Measurements from ENCODE around the gene APEX2.

DNA sequence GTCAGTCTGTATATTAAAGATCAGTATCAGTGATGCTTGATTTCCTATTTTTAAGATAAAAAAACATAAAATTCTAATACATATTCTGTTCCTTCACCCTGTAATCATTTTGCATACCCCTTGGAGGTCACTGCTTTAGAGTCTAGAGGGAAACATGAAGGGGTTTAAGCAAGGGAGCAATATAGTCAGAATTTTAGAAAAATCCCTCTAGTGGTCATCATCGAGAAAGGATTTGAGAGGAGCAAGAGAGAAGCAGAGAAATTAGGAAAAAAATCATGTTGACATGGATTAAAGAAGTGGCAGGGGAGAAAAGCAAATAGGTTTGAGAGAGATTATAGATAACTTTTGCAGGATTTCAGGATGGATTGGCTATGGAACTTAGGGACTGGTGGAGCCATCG, 11.1 kb downstream of the APEX2 start:
- TF ChIP-seq POLR2A (IDR thresholded peaks at IDR 0.05) (no peak), POLR2AphosphoS5 (IDR thresholded peaks at IDR 0.05; ENCODE audit: insufficient read depth in 1 of 2, low read depth in 1 of 2) (no peak)
- TF ChIP-seq, protein P1, sequence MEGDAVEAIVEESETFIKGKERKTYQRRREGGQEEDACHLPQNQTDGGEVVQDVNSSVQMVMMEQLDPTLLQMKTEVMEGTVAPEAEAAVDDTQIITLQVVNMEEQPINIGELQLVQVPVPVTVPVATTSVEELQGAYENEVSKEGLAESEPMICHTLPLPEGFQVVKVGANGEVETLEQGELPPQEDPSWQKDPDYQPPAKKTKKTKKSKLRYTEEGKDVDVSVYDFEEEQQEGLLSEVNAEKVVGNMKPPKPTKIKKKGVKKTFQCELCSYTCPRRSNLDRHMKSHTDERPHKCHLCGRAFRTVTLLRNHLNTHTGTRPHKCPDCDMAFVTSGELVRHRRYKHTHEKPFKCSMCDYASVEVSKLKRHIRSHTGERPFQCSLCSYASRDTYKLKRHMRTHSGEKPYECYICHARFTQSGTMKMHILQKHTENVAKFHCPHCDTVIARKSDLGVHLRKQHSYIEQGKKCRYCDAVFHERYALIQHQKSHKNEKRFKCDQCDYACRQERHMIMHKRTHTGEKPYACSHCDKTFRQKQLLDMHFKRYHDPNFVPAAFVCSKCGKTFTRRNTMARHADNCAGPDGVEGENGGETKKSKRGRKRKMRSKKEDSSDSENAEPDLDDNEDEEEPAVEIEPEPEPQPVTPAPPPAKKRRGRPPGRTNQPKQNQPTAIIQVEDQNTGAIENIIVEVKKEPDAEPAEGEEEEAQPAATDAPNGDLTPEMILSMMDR (IDR thresholded peaks at IDR 0.05), result no peak

All from vagina (tissue), 2 donors.